SK-N-SH (cell line): ENCODE results near the gene MARCHF5. TPM values are rescaled to one million over a fixed set of nuclear protein-coding genes. Genes with fewer than 3 reads are reported as not detected.

ENCODE experiments used
- CTCF ChIA-PET: fragments of 300-600, 350-600 bp; formaldehyde crosslinking; extraction: SDS; loops from one replicate; lab custom pipeline; 2021; lab: Yijun Ruan, JAX
- POLR2A ChIA-PET: fragments of 350-600 bp; sonication (Branson Sonifier 250); formaldehyde crosslinking; extraction: SDS; loops from one replicate; lab custom pipeline; 2020; ENCODE audit warnings: antibody characterized with exemption, inconsistent platforms; lab: Yijun Ruan, JAX
- DNase-seq: peaks from one replicate; pipeline ENCODE4 v3.0.0; 2012
- H2AFZ ChIP-seq: fragments of 200-600 bp; sonication (generic); 2 replicates; pipeline ENCODE4 v1.8.1; 2016; ENCODE audit warnings: antibody characterized with exemption, mild to moderate bottlenecking, low read depth
- H3F3A ChIP-seq: fragments of 200-600 bp; sonication (generic); replicated peaks from 2 replicates; pipeline ENCODE3; 2016; ENCODE audit warnings: antibody characterized with exemption, mild to moderate bottlenecking; ENCODE audit not compliant: insufficient read depth
- H3K27ac ChIP-seq, 2 experiments: fragments of 200-500 bp in 1 of 2; fragments of 200-600 bp in 1 of 2; sonication (Bioruptor generic) in 1 of 2; sonication (generic), shearing (Covaris generic) in 1 of 2; 2 replicates each; pipeline versions ENCODE4 v1.5.1 to v1.6.1; 2014 to 2016; ENCODE audit warnings: low read depth in 2 of 2, inconsistent platforms in 1 of 2, low read length in 1 of 2, mild to moderate bottlenecking in 1 of 2, mixed read lengths in 1 of 2
- H3K27me3 ChIP-seq: fragments of 200-600 bp; sonication (generic), shearing (Covaris generic); 2 replicates; pipeline ENCODE4 v1.6.1; 2016; ENCODE audit warnings: mixed run types; ENCODE audit not compliant: insufficient read depth
- H3K36me3 ChIP-seq, 2 experiments: fragments of 200-500 bp in 1 of 2; fragments of 200-600 bp in 1 of 2; sonication (Bioruptor generic) in 1 of 2; sonication (generic) in 1 of 2; replicated peaks in 1 of 2; 2 replicates each; pipeline versions ENCODE3 to v1.5.1; 2014 to 2016; ENCODE audit warnings: low read length in 1 of 2, mild to moderate bottlenecking in 1 of 2; ENCODE audit not compliant: insufficient read depth in 2 of 2, control insufficient read depth in 1 of 2
- H3K4me1 ChIP-seq, 2 experiments: fragments of 200-500 bp in 1 of 2; fragments of 200-600 bp in 1 of 2; sonication (Bioruptor generic) in 1 of 2; sonication (generic), shearing (Covaris generic) in 1 of 2; 2 replicates each; pipeline versions ENCODE4 v1.5.1 to v1.6.1; 2014 to 2016; ENCODE audit warnings: low read depth in 1 of 2, low read length in 1 of 2, mixed run types in 1 of 2; ENCODE audit not compliant: insufficient read depth in 2 of 2, control insufficient read depth in 1 of 2
- H3K4me2 ChIP-seq: fragments of 200-600 bp; sonication (generic), shearing (Covaris generic); 2 replicates; pipeline ENCODE4 v1.6.1; 2017; ENCODE audit warnings: mixed run types
- H3K4me3 ChIP-seq, 2 experiments: fragments of 200-500 bp in 1 of 2; fragments of 200-600 bp in 1 of 2; sonication (Bioruptor generic) in 1 of 2; sonication (generic), shearing (Covaris generic) in 1 of 2; 2 replicates each; pipeline versions ENCODE4 v1.5.1 to v1.8.1; 2014 to 2016; ENCODE audit warnings: low read depth in 2 of 2, inconsistent platforms in 1 of 2, low read length in 1 of 2, mild to moderate bottlenecking in 1 of 2, mixed read lengths in 1 of 2, moderate library complexity in 1 of 2
- H3K79me2 ChIP-seq: fragments of 200-600 bp; sonication (generic); 2 replicates; pipeline ENCODE4 v1.8.1; 2017; ENCODE audit warnings: mild to moderate bottlenecking; ENCODE audit not compliant: insufficient read depth
- H3K9ac ChIP-seq: fragments of 200-600 bp; sonication (generic); 2 replicates; pipeline ENCODE4 v1.6.1; 2017; ENCODE audit warnings: mixed run types
- H3K9me2 ChIP-seq: fragments of 200-600 bp; sonication (generic); 2 replicates; pipeline ENCODE4 v1.6.1; 2017; ENCODE audit warnings: mixed run types
- H3K9me3 ChIP-seq: fragments of 200-600 bp; sonication (generic); 2 replicates; pipeline ENCODE4 v1.6.1; 2017; ENCODE audit warnings: mixed run types, mild to moderate bottlenecking, moderate library complexity
- H4K20me1 ChIP-seq: fragments of 200-600 bp; sonication (generic); 2 replicates; pipeline ENCODE4 v1.6.1; 2017; ENCODE audit warnings: mild to moderate bottlenecking, mixed run types; ENCODE audit not compliant: insufficient read depth
- JUND ChIP-seq: IDR thresholded peaks from 2 replicates; pipeline ENCODE4 v1.4.0; 2012
- MEF2A ChIP-seq: IDR thresholded peaks from 2 replicates; pipeline ENCODE4 v1.4.0; 2012; ENCODE audit warnings: low read depth, borderline replicate concordance
- NRF1 ChIP-seq: IDR thresholded peaks from 2 replicates; pipeline ENCODE4 v1.6.1; 2012; ENCODE audit warnings: low read depth, mild to moderate bottlenecking, low read length
- WGBS: methylation state at CpG from one replicate; pipeline ENCODE4 v1.1.6; 2017; ENCODE audit warnings: low lambda C conversion rate; 5-methylcytosine and 5-hydroxymethylcytosine counted together
- polyA plus RNA-seq, 3 experiments: library from polyadenylated mRNA; depleted of rRNA; stranded (reverse); fragments of >200 nt; gene quantifications; 2 replicates each; pipeline ENCODE4 v1.2.3, GENCODE V29; 2012
- TF ChIP-seq, protein P1 (sequence below): IDR thresholded peaks from 2 replicates; pipeline ENCODE4 v1.6.1; 2012; ENCODE audit warnings: mild to moderate bottlenecking, low read depth, low read length, moderate library complexity
- TF ChIP-seq, protein P2 (sequence below): IDR thresholded peaks from 2 replicates; pipeline ENCODE4 v1.4.0; 2012; ENCODE audit warnings: low read depth, borderline replicate concordance

MARCHF5 gene
- polyA plus RNA-seq, 1 of the 3 experiments (the other 2 are of a cell fraction), result 24.2 TPM

DNA sequence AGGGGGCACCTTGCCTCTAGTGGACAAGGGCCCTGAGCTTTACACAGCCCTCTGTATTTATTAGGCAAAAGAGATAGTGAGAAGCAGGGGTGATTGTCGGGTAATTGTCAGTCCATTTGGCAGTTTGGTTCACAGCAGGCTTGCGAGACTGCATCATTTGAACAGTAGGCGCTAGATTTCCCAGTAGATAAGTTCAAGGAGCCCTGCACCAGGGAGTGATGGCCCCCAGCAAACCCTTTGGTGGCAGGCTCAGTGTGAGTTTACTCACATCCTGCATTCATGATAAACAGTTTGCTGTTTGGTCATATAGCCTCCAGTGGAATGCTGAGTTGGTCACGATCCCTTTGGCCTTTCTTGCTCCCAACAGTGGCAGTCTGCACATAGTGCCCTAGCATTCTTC lies 59.4 kb downstream of the MARCHF5 start:
- Histone ChIP-seq H2AFZ (no peak overlapping the region), H3K4me3 (no peak overlapping the region), H3K27me3 (no peaks in the 10 kb centered on the region), H3K9ac (no peak overlapping the region), H3K4me2 (no peak overlapping the region), H3K4me1 (no peaks in the 10 kb centered on the region), H3K79me2 (peaks cover 12% of the 10 kb centered on the region; the same call in 1 of the 2 replicates)
- DNase-seq, result no peak
- TF ChIP-seq NRF1 (no peak), MEF2A (no peak), JUND (no peak)
- TF ChIP-seq, protein P1, sequence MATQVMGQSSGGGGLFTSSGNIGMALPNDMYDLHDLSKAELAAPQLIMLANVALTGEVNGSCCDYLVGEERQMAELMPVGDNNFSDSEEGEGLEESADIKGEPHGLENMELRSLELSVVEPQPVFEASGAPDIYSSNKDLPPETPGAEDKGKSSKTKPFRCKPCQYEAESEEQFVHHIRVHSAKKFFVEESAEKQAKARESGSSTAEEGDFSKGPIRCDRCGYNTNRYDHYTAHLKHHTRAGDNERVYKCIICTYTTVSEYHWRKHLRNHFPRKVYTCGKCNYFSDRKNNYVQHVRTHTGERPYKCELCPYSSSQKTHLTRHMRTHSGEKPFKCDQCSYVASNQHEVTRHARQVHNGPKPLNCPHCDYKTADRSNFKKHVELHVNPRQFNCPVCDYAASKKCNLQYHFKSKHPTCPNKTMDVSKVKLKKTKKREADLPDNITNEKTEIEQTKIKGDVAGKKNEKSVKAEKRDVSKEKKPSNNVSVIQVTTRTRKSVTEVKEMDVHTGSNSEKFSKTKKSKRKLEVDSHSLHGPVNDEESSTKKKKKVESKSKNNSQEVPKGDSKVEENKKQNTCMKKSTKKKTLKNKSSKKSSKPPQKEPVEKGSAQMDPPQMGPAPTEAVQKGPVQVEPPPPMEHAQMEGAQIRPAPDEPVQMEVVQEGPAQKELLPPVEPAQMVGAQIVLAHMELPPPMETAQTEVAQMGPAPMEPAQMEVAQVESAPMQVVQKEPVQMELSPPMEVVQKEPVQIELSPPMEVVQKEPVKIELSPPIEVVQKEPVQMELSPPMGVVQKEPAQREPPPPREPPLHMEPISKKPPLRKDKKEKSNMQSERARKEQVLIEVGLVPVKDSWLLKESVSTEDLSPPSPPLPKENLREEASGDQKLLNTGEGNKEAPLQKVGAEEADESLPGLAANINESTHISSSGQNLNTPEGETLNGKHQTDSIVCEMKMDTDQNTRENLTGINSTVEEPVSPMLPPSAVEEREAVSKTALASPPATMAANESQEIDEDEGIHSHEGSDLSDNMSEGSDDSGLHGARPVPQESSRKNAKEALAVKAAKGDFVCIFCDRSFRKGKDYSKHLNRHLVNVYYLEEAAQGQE, result no peak
- TF ChIP-seq, protein P2, sequence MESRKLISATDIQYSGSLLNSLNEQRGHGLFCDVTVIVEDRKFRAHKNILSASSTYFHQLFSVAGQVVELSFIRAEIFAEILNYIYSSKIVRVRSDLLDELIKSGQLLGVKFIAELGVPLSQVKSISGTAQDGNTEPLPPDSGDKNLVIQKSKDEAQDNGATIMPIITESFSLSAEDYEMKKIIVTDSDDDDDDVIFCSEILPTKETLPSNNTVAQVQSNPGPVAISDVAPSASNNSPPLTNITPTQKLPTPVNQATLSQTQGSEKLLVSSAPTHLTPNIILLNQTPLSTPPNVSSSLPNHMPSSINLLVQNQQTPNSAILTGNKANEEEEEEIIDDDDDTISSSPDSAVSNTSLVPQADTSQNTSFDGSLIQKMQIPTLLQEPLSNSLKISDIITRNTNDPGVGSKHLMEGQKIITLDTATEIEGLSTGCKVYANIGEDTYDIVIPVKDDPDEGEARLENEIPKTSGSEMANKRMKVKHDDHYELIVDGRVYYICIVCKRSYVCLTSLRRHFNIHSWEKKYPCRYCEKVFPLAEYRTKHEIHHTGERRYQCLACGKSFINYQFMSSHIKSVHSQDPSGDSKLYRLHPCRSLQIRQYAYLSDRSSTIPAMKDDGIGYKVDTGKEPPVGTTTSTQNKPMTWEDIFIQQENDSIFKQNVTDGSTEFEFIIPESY, result no peak
- TF ChIP-seq, all 33 proteins: peak for 0
- 100% methylated on average over 2 of the region's 4 CpGs for WGBS
- no peak overlapping the region for H3K27ac ChIP-seq
- H3K9me2 ChIP-seq, result no peaks in the 10 kb centered on the region
- POLR2A ChIA-PET, result no interaction called here
- H4K20me1 ChIP-seq, result no peaks in the 10 kb centered on the region
- H3F3A ChIP-seq, result peaks cover 6% of the 10 kb centered on the region
- no peaks in the 10 kb centered on the region for H3K9me3 ChIP-seq
- CTCF ChIA-PET, result no interaction called here
- H3K36me3 ChIP-seq, result peaks cover 43 to 44% of the 10 kb centered on the region in 2 experiments

DNA sequence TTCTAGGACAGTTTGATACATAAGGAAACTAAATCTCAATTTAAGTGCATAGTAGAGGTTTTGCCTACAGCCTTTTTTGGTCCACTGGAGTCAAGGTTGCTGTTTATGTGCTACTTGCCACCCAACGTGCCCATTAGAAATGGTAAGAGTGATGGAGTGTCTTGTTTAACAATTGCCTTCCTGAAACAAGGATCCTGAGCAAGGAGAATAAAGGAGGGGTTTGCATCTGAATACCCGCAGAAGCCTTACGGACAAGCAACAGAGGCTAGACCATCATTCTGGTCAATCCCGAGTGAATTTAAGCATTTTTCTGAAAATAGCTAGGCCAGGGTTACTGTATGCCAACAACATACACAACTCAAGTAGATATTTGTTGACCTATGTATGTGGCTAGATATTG lies 63.6 kb downstream of the MARCHF5 start:
- H3K9ac ChIP-seq, result no peak overlapping the region
- 74% methylated on average over 4 of the region's 4 CpGs for WGBS
- no peaks in the 10 kb centered on the region for H4K20me1 ChIP-seq
- no peak overlapping the region for H3K27ac ChIP-seq
- H3K4me3 ChIP-seq, result no peak overlapping the region
- H2AFZ ChIP-seq, result no peak overlapping the region
- DNase-seq, result no peak
- ChIA-PET CTCF (no interaction called here), POLR2A (no interaction called here)
- H3K9me2 ChIP-seq, result no peaks in the 10 kb centered on the region
- no peaks in the 10 kb centered on the region for H3K4me1 ChIP-seq
- TF ChIP-seq, protein P1, result no peak
- TF ChIP-seq, all 33 proteins: peak for 0
- H3F3A ChIP-seq, result peaks cover 6% of the 10 kb centered on the region
- no peaks in the 10 kb centered on the region for H3K9me3 ChIP-seq
- no peaks in the 10 kb centered on the region for H3K27me3 ChIP-seq
- no peak overlapping the region for H3K4me2 ChIP-seq
- no peaks in the 10 kb centered on the region for H3K79me2 ChIP-seq
- H3K36me3 ChIP-seq, result peaks cover 26 to 33% of the 10 kb centered on the region in 2 experiments
